LNCaP clone FGC (cell line): ENCODE data around the gene CBX1.

Source experiments
- DNase-seq: peaks from one replicate; pipeline ENCODE4 v3.0.0-alpha.2; 2011; ENCODE audit warnings: low read depth
- H3K4me3 ChIP-seq: 2 replicates; pipeline ENCODE4 v1.5.1; 2011; ENCODE audit warnings: mild to moderate bottlenecking, low read depth, low read length, control low read depth
- CTCF ChIP-seq: IDR thresholded peaks from 2 replicates; pipeline ENCODE4 v1.5.1; 2012; ENCODE audit warnings: mild to moderate bottlenecking; ENCODE audit not compliant: control insufficient read depth, insufficient read depth; ENCODE audit errors: extremely low read depth

CBX1 gene

GRCh38 chr17:48129981-48130380, 28.7 kb upstream of the CBX1 start:
- no peak for TF ChIP-seq CTCF
- H3K4me3 ChIP-seq, result no peak overlapping the region
- no peak for DNase-seq

- no peak overlapping the region for H3K4me3 ChIP-seq
- no peak for DNase-seq
- TF ChIP-seq CTCF, result no peak
These were observed 27.1 kb upstream of the CBX1 start for GRCh38 chr17:48128400-48128799.

GRCh38 chr17:48127371-48128051, 26.2 kb upstream of the CBX1 start:
- H3K4me3 ChIP-seq, result no peak overlapping the region
- no peak for TF ChIP-seq CTCF
- DNase-seq, result no peak

GRCh38 chr17:48126532-48126850, 25.2 kb upstream of the CBX1 start:
- TF ChIP-seq CTCF, result no peak
- H3K4me3 ChIP-seq, result no peak overlapping the region
- no peak for DNase-seq

- no peak for DNase-seq
- H3K4me3 ChIP-seq, result no peak overlapping the region
- no peak for TF ChIP-seq CTCF
These were observed 24.7 kb upstream of the CBX1 start for GRCh38 chr17:48125829-48126531.

GRCh38 chr17:48123776-48124388, 22.6 kb upstream of the CBX1 start:
- no peak for TF ChIP-seq CTCF
- no peak for DNase-seq
- H3K4me3 ChIP-seq, result no peak overlapping the region
